Measurements from ENCODE around the gene PAQR9.

DNA sequence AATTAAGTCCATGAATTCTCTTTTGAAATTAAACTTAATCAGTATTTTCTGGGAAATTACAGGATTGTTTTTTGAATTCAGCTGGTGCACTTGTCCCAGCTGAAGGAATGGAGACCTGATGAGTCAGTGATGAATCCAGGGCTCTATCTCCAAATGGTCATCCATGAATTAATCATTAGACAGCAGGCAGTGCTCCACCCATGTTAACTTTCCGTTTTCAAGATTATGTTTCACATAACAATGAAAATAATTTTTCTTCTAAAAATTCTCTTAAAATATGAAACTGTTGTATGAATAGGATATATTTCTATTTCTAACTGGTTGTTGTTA, 13.9 kb upstream of the PAQR9 start:
- no peak for TF ChIP-seq POLR2A (IDR thresholded peaks at IDR 0.05)
- TF ChIP-seq, protein P1, sequence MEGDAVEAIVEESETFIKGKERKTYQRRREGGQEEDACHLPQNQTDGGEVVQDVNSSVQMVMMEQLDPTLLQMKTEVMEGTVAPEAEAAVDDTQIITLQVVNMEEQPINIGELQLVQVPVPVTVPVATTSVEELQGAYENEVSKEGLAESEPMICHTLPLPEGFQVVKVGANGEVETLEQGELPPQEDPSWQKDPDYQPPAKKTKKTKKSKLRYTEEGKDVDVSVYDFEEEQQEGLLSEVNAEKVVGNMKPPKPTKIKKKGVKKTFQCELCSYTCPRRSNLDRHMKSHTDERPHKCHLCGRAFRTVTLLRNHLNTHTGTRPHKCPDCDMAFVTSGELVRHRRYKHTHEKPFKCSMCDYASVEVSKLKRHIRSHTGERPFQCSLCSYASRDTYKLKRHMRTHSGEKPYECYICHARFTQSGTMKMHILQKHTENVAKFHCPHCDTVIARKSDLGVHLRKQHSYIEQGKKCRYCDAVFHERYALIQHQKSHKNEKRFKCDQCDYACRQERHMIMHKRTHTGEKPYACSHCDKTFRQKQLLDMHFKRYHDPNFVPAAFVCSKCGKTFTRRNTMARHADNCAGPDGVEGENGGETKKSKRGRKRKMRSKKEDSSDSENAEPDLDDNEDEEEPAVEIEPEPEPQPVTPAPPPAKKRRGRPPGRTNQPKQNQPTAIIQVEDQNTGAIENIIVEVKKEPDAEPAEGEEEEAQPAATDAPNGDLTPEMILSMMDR (IDR thresholded peaks at IDR 0.05): no peak
